GM20000 (cell line): ENCODE measurements around the gene COPS4.
A peak's percentile ranks its signal among the peaks of the same experiment; 100 is the strongest.
"Not testable (repeated sequence)": the region's sequence is repeated elsewhere in the genome, so short reads cannot be mapped to it uniquely, and the experiment has no call there.

ENCODE experiments used
- DNase-seq: peaks from one replicate; pipeline ENCODE4 v3.0.0; 2012; ENCODE audit warnings: low spot score
- TF ChIP-seq, protein P1 (sequence below): IDR thresholded peaks from 2 replicates; pipeline ENCODE4 v1.5.1; 2012; ENCODE audit warnings: mild to moderate bottlenecking, control low read depth; ENCODE audit errors: extremely low read depth, missing control alignments

The COPS4 gene

DNA sequence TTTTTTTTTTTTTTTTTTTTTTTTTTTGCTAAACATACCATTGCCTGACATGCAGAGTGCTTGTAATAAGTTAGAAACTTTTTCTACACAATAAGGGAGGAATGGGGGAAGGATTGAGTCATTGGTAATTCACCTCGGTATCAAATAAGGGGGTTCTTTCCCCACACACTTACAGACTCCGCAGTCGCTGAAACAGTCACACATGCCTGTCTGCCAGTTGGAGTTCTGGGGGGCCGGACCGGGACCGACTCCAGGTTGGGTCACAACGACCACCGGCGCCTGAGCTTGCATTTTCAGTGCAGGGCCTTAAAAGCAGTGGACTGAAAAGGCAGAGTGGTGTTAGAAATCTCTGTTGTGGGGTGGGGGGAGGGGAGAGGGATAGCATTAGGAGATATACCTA is 72.6 kb downstream of the COPS4 start:
- no peak for DNase-seq
- TF ChIP-seq, protein P1, sequence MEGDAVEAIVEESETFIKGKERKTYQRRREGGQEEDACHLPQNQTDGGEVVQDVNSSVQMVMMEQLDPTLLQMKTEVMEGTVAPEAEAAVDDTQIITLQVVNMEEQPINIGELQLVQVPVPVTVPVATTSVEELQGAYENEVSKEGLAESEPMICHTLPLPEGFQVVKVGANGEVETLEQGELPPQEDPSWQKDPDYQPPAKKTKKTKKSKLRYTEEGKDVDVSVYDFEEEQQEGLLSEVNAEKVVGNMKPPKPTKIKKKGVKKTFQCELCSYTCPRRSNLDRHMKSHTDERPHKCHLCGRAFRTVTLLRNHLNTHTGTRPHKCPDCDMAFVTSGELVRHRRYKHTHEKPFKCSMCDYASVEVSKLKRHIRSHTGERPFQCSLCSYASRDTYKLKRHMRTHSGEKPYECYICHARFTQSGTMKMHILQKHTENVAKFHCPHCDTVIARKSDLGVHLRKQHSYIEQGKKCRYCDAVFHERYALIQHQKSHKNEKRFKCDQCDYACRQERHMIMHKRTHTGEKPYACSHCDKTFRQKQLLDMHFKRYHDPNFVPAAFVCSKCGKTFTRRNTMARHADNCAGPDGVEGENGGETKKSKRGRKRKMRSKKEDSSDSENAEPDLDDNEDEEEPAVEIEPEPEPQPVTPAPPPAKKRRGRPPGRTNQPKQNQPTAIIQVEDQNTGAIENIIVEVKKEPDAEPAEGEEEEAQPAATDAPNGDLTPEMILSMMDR = no peak

DNA sequence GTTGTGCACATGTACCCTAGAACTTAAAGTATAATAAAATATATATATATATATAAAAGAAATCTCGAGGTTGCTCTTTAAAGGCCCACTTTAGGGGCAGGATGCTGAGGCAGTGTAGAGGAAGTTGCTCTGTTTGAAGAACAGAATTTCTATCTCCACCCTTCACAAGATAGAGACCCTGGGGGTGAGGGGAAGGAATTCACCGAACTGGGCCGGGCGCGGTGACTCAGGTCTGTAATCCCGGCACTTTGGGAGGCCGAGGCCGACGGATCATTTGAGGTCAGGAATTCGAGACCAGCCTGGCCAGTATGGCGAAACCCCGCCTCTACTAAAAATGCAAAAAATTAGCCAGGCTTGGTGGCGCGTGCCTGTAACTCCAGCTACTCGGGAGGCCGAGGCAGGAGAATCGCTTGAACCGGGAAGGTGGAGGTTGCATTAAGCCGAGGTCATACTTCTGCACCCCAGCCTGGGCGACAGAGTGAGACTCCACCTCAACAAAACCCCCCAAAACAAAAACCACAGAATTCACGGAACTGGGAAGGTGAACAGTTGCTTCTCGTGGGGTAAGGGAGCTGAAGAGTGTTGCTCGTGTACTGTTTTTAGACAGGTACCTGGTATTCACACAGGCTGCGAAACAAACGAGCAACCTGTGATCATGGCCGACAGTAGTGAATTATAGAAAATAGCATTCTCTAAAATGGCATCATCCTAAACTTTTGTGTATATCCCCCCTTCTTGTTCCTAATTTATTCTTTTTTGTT is 73.3 kb downstream of the COPS4 start:
- no peak for DNase-seq
- TF ChIP-seq, protein P1 = no peak

DNA sequence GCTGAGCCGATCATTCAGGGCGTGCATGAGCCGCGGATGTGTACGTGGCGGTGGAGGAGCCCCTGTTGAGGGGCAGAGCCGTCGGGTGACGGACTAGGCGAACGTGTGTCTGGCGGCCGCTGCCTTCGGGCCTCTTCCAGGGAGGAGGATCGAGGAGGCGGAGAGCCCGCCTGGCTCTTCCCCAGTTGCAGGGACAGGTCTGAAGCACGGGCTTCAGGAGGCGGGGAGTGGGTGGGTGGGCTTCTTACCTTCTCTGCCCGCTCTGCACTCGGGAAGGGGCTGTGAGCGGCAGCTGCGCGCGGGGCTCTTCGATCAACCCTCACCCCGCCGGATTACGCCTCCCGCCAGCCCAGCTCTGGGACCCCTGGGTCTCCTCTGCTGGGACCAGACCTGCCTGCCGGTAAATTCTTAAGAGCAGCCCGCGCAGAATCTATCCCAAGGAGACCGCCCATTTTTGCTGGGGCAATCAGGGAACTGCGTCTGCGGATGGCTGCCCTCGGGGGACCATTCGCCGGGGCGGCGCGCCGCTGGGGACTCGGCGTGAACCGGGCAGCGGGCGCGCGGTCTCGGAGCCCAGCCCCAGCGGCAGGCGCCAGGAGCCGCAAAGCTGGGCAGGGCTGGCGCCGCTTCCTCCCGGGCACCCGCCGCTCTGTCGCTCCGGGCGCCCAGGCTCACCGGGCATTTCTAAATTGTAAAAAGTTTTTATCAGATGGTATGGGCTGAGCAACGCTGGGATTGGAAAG is 74.7 kb downstream of the COPS4 start:
- peak; percentile 67 for DNase-seq
- TF ChIP-seq, protein P1 = no peak

DNA sequence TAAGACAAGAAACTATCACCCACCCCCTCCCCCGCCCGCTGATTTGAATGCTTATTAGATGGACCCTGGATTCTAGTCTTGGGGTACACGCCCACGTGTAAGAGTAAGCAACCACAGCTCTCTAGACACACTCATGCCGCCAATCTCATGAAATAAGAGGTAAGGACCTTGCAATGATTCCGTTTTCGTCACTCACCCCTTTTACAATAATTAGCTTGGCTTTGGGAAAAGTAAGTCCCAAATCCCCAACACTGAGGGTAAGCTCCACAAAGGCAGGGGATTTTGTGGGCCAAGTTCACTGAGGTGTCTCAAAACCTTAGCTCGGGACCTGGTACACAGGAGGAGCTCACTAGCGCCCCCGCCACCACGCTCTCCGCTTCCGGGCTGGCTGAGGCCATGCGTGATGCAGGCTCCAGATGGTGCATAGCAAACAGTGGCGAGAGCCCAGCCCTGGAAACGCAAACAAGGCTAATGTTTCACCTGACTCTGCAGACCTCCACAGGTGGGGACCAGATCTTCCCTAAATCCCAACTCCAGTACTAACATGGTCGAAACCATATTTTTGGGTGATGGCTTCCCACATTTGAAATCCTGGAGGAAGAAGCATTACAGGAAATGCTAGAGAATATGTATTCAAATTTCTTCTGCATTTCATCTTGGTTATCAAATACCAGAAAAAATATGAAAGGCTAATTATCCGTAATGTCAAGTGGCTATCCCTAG is 75.4 kb downstream of the COPS4 start:
- TF ChIP-seq, protein P1 = peak; percentile 62
- DNase-seq = peak; percentile 86

DNA sequence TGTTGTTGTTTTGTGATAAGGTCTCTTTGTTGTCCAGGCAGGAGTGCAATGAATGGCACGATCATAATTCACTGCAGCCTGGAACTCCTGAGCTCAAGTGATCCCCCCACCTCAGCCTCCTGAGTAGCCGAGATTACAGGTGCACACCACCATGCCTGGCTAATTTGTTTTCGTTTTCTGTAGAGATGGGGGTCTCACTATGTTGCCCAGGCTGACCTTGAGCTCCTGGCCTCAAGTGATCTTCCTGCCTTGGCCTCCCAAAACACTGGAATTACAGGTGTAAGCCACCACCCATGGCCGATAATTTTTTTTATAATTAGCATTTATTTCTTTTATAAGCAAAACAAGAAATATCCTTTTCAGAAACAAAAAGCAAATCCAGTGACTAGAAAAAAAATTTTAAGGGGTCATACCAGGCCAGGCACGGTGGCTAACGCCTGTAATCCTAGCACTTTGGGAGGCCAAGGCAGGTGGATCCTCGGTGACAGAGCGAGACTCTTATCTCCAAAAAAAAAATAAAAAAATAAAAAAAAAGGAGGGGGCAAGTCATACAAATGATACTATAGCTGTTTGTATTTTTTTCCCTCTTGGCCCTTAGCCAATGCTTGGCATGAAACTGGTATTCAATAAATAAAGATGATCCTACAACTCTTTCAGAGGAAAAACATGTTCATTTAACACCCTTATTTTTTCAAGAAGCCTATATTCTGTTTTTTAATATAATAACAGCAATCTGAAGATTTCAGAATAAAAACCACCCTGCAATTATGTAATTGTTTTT is 76.2 kb downstream of the COPS4 start:
- no peak for DNase-seq
- TF ChIP-seq, protein P1 = no peak

DNA sequence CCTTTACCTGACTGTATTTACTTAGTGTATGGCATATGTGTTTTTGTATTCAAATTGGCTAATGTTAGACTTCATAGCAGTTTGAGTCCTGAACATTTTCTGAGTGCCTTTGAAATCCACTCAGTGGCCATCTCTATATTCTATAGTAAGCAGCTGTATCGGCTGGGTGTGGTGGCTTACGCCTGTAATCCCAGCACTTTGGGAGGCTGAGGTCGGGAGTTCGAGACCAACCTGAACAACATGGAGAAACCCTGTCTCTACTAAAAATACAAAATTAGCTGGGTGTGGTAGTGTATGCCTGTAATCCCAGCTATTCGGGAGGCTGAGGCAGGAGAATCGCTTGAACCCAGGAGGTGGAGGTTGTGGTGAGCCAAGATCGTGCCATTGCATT is 76.8 kb downstream of the COPS4 start:
- not testable (repeated sequence) for DNase-seq

DNA sequence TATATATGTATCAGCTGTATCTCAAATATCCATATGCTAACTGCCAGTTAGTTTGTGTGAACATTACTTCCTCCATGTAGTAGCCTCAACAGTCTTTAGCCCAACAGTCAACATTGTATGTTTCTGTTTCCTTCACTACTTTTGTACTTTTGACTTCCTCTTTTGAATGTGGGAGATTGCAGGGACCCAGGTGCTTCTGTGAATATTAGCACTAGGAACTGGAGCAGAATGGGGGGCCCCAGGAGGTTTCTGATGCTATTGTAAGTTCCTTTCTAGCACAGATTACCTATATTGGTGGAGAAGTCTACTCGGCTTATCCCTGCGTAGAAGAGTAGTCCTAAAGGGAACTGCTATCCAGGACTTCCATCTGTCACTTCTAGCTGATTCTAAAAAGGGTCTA is 77.2 kb downstream of the COPS4 start:
- DNase-seq = peak; percentile 56
- TF ChIP-seq, protein P1 = no peak
